Lower leg skin (tissue), 4 donors: ENCODE results near the gene NFATC2. TPM values are rescaled to one million over a fixed set of nuclear protein-coding genes. Genes with fewer than 3 reads are reported as not detected.
A peak's percentile ranks its signal among the peaks of the same experiment; 100 is the strongest.

Source experiments
- DNase-seq, 2 donors: peaks; one replicate each; pipeline ENCODE4 v3.0.0-alpha.2; 2019; ENCODE audit warnings: low spot score in 2 of 2
- H3K4me3 ChIP-seq: fragments of 200-600 bp; sonication (generic); 2 replicates; pipeline ENCODE4 v1.5.1; 2017; ENCODE audit warnings: mild to moderate bottlenecking, low read depth; ENCODE audit not compliant: poor library complexity, severe bottlenecking
- POLR2A ChIP-seq, 2 donors: fragments of 450-650 bp; IDR thresholded peaks; one replicate each; pipeline ENCODE4 v1.6.1; 2016 to 2017; ENCODE audit warnings: antibody characterized with exemption in 2 of 2, mild to moderate bottlenecking in 1 of 2, moderate library complexity in 1 of 2
- WGBS, 2 donors: methylation state at CpG; one replicate each; pipeline ENCODE4 v1.1.5; 2018; 5-methylcytosine and 5-hydroxymethylcytosine counted together
- intact Hi-C: fragments of 100-400 bp; cut with DNase I; formaldehyde crosslinking; loops from one replicate; pipeline ENCODE4 v1.15.0; 2023; ENCODE audit warnings: low total_unique reads
- total RNA-seq, 4 donors: library from RNA; depleted of rRNA; stranded (reverse); fragments of >200 nt; gene quantifications; one replicate each; pipeline ENCODE4 v1.1.0, GENCODE V29; 2016
- TF ChIP-seq, protein P1 (sequence below), 3 donors: fragments of 450-650 bp; IDR thresholded peaks; one replicate each; pipeline ENCODE4 v1.5.1; 2016; ENCODE audit warnings: antibody characterized with exemption in 3 of 3, mild to moderate bottlenecking in 3 of 3, moderate library complexity in 2 of 3

NFATC2 gene
- total RNA-seq, 4 donors from 2014 or later, result 4.0 to 10.4 (median 5.1) TPM

DNA sequence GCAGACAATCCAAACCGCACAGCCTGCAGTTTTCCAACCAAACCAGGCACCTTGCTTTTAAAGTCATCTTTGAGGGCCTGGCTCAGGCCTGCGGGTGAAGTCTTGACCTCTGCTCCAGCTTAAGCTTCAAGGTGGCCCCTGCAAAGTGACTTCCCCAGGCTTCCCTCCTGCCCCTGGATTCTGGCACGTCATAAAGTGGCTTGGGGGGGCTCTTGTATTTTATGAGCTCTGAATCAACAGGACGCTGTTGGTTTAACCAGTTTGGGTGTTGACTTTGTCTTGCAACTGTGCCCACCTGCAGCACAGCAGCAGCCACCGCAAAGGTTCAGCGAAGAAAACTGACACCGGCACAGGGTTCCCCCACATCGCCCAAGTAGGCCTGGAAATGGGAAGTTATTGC is 81.2 kb downstream of the NFATC2 start:
- TF ChIP-seq POLR2A (IDR thresholded peaks at IDR 0.05), result no peak
- TF ChIP-seq, protein P1, sequence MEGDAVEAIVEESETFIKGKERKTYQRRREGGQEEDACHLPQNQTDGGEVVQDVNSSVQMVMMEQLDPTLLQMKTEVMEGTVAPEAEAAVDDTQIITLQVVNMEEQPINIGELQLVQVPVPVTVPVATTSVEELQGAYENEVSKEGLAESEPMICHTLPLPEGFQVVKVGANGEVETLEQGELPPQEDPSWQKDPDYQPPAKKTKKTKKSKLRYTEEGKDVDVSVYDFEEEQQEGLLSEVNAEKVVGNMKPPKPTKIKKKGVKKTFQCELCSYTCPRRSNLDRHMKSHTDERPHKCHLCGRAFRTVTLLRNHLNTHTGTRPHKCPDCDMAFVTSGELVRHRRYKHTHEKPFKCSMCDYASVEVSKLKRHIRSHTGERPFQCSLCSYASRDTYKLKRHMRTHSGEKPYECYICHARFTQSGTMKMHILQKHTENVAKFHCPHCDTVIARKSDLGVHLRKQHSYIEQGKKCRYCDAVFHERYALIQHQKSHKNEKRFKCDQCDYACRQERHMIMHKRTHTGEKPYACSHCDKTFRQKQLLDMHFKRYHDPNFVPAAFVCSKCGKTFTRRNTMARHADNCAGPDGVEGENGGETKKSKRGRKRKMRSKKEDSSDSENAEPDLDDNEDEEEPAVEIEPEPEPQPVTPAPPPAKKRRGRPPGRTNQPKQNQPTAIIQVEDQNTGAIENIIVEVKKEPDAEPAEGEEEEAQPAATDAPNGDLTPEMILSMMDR (IDR thresholded peaks at IDR 0.05), result no peak
- 93% methylated on average over 8 of the region's 8 CpGs for WGBS, 2 donors
- H3K4me3 ChIP-seq, result no peak overlapping the region
- DNase-seq, result peak in 1 of 2 donors; percentile 67
- intact Hi-C loops, result no loop called here

DNA sequence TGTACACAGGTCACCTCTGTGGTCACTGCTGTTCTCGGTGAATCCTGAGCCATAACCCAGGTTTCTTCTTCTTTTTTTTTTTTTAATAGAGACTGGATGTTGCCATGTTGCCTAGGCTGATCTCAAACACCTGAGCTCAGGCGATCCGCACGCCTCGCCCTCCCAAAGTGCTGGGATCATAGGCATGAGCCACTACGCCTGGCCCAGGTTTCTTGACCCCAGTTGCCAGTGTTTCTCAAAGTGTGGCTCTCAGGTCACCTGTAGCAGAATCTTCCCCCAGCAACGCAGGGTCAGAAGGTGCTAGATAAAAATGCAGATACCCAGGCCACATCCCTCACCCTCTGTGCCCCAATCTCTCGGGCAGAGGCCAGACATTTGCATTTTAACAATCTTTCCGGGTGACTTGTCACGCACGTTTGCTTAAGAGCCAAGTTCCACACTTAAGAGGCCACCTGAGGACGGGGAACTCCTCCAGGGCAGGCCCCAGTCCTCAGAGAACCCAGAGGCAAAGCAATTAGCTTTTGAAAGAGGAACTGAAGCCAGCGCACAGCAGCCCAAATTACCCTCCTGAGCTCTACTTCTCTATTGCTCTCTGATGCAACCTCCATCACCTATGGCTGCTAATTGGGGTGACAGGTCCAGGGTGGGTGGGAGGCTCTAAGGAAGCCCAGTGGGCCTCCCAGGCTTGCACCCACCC is 81.8 kb downstream of the NFATC2 start:
- intact Hi-C loops, result no loop called here
- peak in 1 of 2 donors; percentile 73 for DNase-seq
- no peak overlapping the region for H3K4me3 ChIP-seq
- 87 to 92% methylated on average over 13 of the region's 13 CpGs for WGBS, 2 donors
- no peak for TF ChIP-seq POLR2A (IDR thresholded peaks at IDR 0.05)
- TF ChIP-seq, protein P1 (IDR thresholded peaks at IDR 0.05), result no peak

DNA sequence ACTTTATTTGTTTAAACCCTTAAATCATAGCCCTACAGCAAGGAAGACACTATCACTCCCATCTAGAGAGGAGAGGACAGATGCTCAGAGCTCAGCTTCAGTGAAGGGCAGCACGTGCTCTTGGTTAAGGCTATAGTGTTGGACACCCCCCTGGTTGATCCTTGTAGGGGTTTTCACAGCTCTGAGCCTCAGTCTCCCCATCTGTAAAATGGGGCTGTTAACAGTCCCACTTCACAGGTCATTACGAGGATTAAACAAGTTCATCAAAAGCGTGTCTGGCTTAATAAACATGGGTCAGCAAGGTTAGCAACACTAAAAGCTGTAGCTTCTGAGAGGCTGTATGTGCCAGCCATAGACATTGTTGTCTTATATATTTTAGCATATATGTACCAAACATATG is 82.4 kb downstream of the NFATC2 start:
- 92 to 98% methylated on average over 3 of the region's 3 CpGs for WGBS, 2 donors
- no peak for DNase-seq
- no peak for TF ChIP-seq POLR2A (IDR thresholded peaks at IDR 0.05)
- TF ChIP-seq, protein P1 (IDR thresholded peaks at IDR 0.05), result no peak
- no peak overlapping the region for H3K4me3 ChIP-seq
- intact Hi-C loops, result no loop called here

DNA sequence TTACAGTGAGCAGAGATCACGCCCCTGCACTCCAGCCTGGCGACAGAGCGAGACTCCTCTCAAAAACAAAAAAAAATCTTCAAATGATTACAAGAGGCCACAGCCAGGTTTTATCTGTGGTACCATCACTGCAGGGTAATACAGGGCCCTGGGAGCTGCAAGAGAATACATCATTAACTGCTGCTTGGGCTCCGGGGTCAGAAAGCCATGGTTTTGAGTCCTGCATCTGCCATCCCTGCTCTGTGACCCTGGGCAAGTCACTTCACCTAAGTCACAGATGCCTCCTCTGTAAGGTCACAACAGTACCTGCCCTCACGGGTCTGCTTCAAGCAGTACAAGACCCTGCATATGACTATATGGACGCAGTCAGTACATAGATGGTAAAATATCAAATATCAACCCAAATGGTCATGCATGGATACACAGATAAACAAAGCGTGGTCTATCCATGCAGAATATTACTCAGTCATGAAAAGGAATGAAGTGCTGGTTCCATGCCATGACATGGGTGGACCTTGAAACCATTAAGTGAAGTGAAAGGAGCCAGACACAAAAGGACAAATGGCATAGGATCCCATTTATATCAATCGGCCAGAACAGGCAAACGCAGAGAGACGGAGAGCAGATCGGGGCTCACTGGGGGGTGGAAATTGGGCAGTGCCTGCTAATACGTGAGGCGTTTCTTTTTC is 83.6 kb downstream of the NFATC2 start:
- no peak overlapping the region for H3K4me3 ChIP-seq
- 95 to 97% methylated on average over 13 of the region's 13 CpGs for WGBS, 2 donors
- DNase-seq, result no peak
- TF ChIP-seq POLR2A (IDR thresholded peaks at IDR 0.05), result no peak
- TF ChIP-seq, protein P1 (IDR thresholded peaks at IDR 0.05), result no peak
- intact Hi-C loops, result no loop called here

DNA sequence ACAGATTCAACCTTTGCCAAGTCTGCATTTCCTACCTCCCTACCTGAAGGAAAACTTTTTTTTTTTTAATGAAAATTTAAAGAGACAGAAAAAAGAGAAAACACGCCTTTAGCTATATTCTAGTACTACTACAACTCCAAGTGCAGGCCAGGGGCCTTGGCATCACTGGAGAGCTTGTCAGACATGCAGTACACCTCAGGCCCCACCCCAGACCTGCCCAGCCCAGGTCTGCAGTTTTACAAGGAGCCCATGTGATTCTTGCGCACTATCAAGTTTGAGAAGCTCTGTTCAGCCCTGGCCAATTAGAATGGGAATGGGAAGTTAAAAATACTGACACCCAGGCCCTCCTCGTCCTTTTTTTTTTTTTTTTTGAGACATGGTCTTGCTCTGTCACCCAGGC is 85.0 kb downstream of the NFATC2 start:
- WGBS, 2 donors, result 46 to 48% methylated on average over 3 of the region's 3 CpGs

More for the DNA sequence above, 85.0 kb downstream of the NFATC2 start:
- no peak overlapping the region for H3K4me3 ChIP-seq
- intact Hi-C loops, result no loop called here
- no peak for TF ChIP-seq POLR2A (IDR thresholded peaks at IDR 0.05)
- TF ChIP-seq, protein P1 (IDR thresholded peaks at IDR 0.05), result no peak
- peak in 1 of 2 donors; percentile 39 for DNase-seq
